Caki2 (cell line): ENCODE results near the gene HSDL2. TPM values are rescaled to one million over a fixed set of nuclear protein-coding genes. Genes with fewer than 3 reads are reported as not detected.
"Not testable (repeated sequence)": the region's sequence is repeated elsewhere in the genome, so short reads cannot be mapped to it uniquely, and the experiment has no call there.

Experiments used
- DNase-seq: peaks from one replicate; pipeline ENCODE4 v3.0.0-alpha.2; 2015; ENCODE audit warnings: low read depth
- in situ Hi-C: cut with HindIII; loops from 2 replicates; pipeline ENCODE4 v1.10.0; 2016; ENCODE audit warnings: low sequenced_read_pairs, low pct_unique_long_range_greater_than_20kb, mixed read lengths
- total RNA-seq: library from RNA; depleted of rRNA; stranded (reverse); fragments of >200 nt; shearing (Covaris generic); gene quantifications from 2 replicates; pipeline ENCODE4 v1.2.3, GENCODE V29; 2014; ENCODE audit warnings: low replicate concordance; rRNA removed

Gene HSDL2
- total RNA-seq, 1 experiment from 2014 or later: 30.7 TPM

- DNase-seq: no peak
- in situ Hi-C loops: no loop called here
Measured at GRCh38 chr9:112505607-112506006, 125.7 kb downstream of the HSDL2 start.

- in situ Hi-C loops: no loop called here
Measured at GRCh38 chr9:112506571-112506970, 126.7 kb downstream of the HSDL2 start.

GRCh38 chr9:112507001-112507680 is 127.2 kb downstream of the HSDL2 start:
- no peak for DNase-seq
- in situ Hi-C loops: no loop called here

More at GRCh38 chr9:112506571-112506970, 126.7 kb downstream of the HSDL2 start:
- no peak for DNase-seq

- in situ Hi-C loops: no loop called here
- DNase-seq: no peak
Measured at GRCh38 chr9:112508377-112508776, 128.5 kb downstream of the HSDL2 start.

- DNase-seq, in situ Hi-C loops: not testable (repeated sequence)
Measured at GRCh38 chr9:112512377-112512776, 132.5 kb downstream of the HSDL2 start.

- no peak for DNase-seq
- in situ Hi-C loops: no loop called here
Measured at GRCh38 chr9:112516769-112517168, 136.9 kb downstream of the HSDL2 start.

GRCh38 chr9:112520069-112520468 is 140.2 kb downstream of the HSDL2 start:
- no peak for DNase-seq
- in situ Hi-C loops: no loop called here

- DNase-seq: no peak
Measured at GRCh38 chr9:112520656-112521055, 140.7 kb downstream of the HSDL2 start.

More at GRCh38 chr9:112520656-112521055, 140.7 kb downstream of the HSDL2 start:
- in situ Hi-C loops: no loop called here

Other genes with a start within 250 kb of the HSDL2 start
- 20.3 and 34.6 TPM in 2 replicates for gene SUSD1, start 204.8 kb upstream of the HSDL2 start, total RNA-seq
- gene PTBP3, start 46.5 kb upstream of the HSDL2 start, total RNA-seq: 30.6 and 33.2 TPM in 2 replicates
- 6.9 and 7.0 TPM in 2 replicates for gene KIAA1958, start 106.7 kb downstream of the HSDL2 start, total RNA-seq